K562 (cell line): ENCODE measurements around the gene GPC2. TPM values are rescaled to one million over a fixed set of nuclear protein-coding genes. Genes with fewer than 3 reads are reported as not detected.

Experiments used
- ATF3 ChIP-seq, 2 experiments: fragments of 450-650 bp in 1 of 2; sonication (generic) in 1 of 2; formaldehyde crosslinking in 1 of 2; IDR thresholded peaks in 1 of 2; conservative IDR thresholded peaks in 1 of 2; 2 replicates each; pipeline versions ENCODE4 v1.6.1 to v1.8.1; 2016 to 2023; ENCODE audit warnings: mild to moderate bottlenecking in 2 of 2, moderate library complexity in 2 of 2, inconsistent platforms in 1 of 2, missing genetic modification reagents in 1 of 2
- ATF7 ChIP-seq: fragments of 450-650 bp; IDR thresholded peaks from 2 replicates; pipeline ENCODE4 v1.7.1; 2014; ENCODE audit warnings: mild to moderate bottlenecking, moderate library complexity
- ERF ChIP-seq: fragments of 450-650 bp; formaldehyde crosslinking; IDR thresholded peaks from 2 replicates; pipeline ENCODE4 v1.4.0; 2020; ENCODE audit warnings: mild to moderate bottlenecking, mixed read lengths
- FOXK2 ChIP-seq, 2 experiments: fragments of 450-650 bp; IDR thresholded peaks in 1 of 2; conservative IDR thresholded peaks in 1 of 2; 2 replicates each; pipeline ENCODE4 v1.6.1; 2016; ENCODE audit warnings: low read depth in 2 of 2, mild to moderate bottlenecking in 1 of 2
- GABPB1 ChIP-seq: sonication (generic); formaldehyde crosslinking; IDR thresholded peaks from 2 replicates; pipeline ENCODE4 v1.8.0; 2022; ENCODE audit warnings: mild to moderate bottlenecking, missing genetic modification reagents
- HDAC2 ChIP-seq: fragments of 450-650 bp; IDR thresholded peaks from 2 replicates; pipeline ENCODE4 v1.6.1; 2016; ENCODE audit warnings: mild to moderate bottlenecking
- KDM1A ChIP-seq, 2 experiments: fragments of 450-650 bp; IDR thresholded peaks; 2 replicates each; pipeline ENCODE4 v1.6.1; 2016; ENCODE audit warnings: mild to moderate bottlenecking in 2 of 2
- MTA2 ChIP-seq: fragments of 450-650 bp; IDR thresholded peaks from 2 replicates; pipeline ENCODE4 v1.6.1; 2016; ENCODE audit warnings: low read depth
- POLR2A ChIP-seq: fragments of 450-650 bp; conservative IDR thresholded peaks from 2 replicates; pipeline ENCODE4 v1.6.1; 2016
- POLR2AphosphoS5 ChIP-seq: IDR thresholded peaks from 2 replicates; pipeline ENCODE4 v1.6.1; 2011; ENCODE audit warnings: mild to moderate bottlenecking, low read depth, low read length, moderate library complexity; ENCODE audit not compliant: control insufficient read depth, insufficient read depth
- RBM39 ChIP-seq: fragments of 200-400 bp; formaldehyde crosslinking; optimal IDR thresholded peaks from 2 replicates; pipeline ENCODE3; 2018; ENCODE audit warnings: low read depth, low read length
- RUNX1 ChIP-seq: sonication (generic); IDR thresholded peaks from 2 replicates; pipeline ENCODE4 v1.6.1; 2016; ENCODE audit warnings: antibody characterized with exemption, low read depth
- SP1 ChIP-seq: sonication (generic); formaldehyde crosslinking; IDR thresholded peaks from 2 replicates; pipeline ENCODE4 v1.8.1; 2022; ENCODE audit warnings: mild to moderate bottlenecking, missing genetic modification reagents
- TAF15 ChIP-seq: fragments of 200-400 bp; formaldehyde crosslinking; IDR thresholded peaks from 2 replicates; pipeline ENCODE4 v1.6.1; 2017; ENCODE audit warnings: mild to moderate bottlenecking, low read depth, low read length, moderate library complexity
- TARDBP ChIP-seq: fragments of 450-650 bp; IDR thresholded peaks from 2 replicates; pipeline ENCODE4 v1.6.1; 2016
- TBL1XR1 ChIP-seq, 2 experiments: IDR thresholded peaks; 2 replicates each; pipeline ENCODE4 v1.6.1; 2012; ENCODE audit warnings: improper control_type of control experiment in 2 of 2, low read length in 2 of 2, mild to moderate bottlenecking in 1 of 2
- TFE3 ChIP-seq: fragments of 450-650 bp; formaldehyde crosslinking; IDR thresholded peaks from 2 replicates; pipeline ENCODE4 v1.4.0; 2020; ENCODE audit warnings: mild to moderate bottlenecking, mixed read lengths
- ZNF134 ChIP-seq: fragments of 250-450 bp; sonication (Bioruptor Pico); conservative IDR thresholded peaks from 2 replicates; pipeline ENCODE4 v1.4.0; 2020
- ZNF263 ChIP-seq: sonication (generic); formaldehyde crosslinking; IDR thresholded peaks from 2 replicates; pipeline ENCODE4 v1.8.0; 2022; ENCODE audit warnings: mild to moderate bottlenecking, missing genetic modification reagents, borderline replicate concordance
- ZNF639 ChIP-seq, 2 experiments: fragments of 200-800 bp in 1 of 2; sonication (Bioruptor generic) in 1 of 2; sonication (generic) in 1 of 2; formaldehyde crosslinking in 1 of 2; IDR thresholded peaks in 1 of 2; conservative IDR thresholded peaks in 1 of 2; 2 replicates each; pipeline versions ENCODE4 v1.5.0 to v1.6.1; 2016 to 2020; ENCODE audit warnings: missing compliant biosample characterization in 1 of 2, missing genetic modification characterization in 1 of 2, missing genetic modification reagents in 1 of 2
- ZNF699 ChIP-seq: fragments of 250-450 bp; sonication (Bioruptor Pico); IDR thresholded peaks from 2 replicates; pipeline ENCODE4 v1.8.0; 2021; ENCODE audit warnings: mild to moderate bottlenecking, moderate library complexity; ENCODE audit not compliant: insufficient replicate concordance
- ZNF740 ChIP-seq, 3 experiments: fragments of 200-800 bp in 1 of 3; sonication (Bioruptor generic) in 1 of 3; sonication (generic) in 1 of 3; formaldehyde crosslinking in 1 of 3; IDR thresholded peaks; 2 replicates each; pipeline versions ENCODE4 v1.6.1 to v1.8.0; 2016 to 2022; ENCODE audit warnings: mild to moderate bottlenecking in 2 of 3, missing compliant biosample characterization in 2 of 3, missing genetic modification characterization in 2 of 3, missing genetic modification reagents in 1 of 3
- polyA plus RNA-seq, 8 experiments: library from polyadenylated mRNA; depleted of rRNA in 4 of 8; stranded (reverse) in 5 of 8; unstranded in 3 of 8; fragments of >200 nt; fragmentation: Nextera tagmentation in 2 of 8; fragmentation: Illumina TruSeq in 1 of 8; extraction: Ambion mirVana in 2 of 8; extraction: Trizol in 1 of 8; gene quantifications; 2 replicates each; pipeline versions ENCODE4 v1.2.1 to v1.2.3, GENCODE V29; 2011 to 2014; ENCODE audit warnings: inconsistent platforms in 1 of 8, missing spikeins in 1 of 8
- total RNA-seq, 7 experiments: library from RNA; depleted of rRNA in 6 of 7; stranded (reverse); fragments of >200 nt in 6 of 7; fragmentation: Illumina TruSeq in 2 of 7; extraction: Trizol in 2 of 7; gene quantifications; 2 replicates each; pipeline versions ENCODE4 v1.2.1 to v1.2.3, GENCODE V29; 2011 to 2021; ENCODE audit warnings: low replicate concordance in 1 of 7

GPC2 gene
- total and polyA plus RNA-seq, 9 of the 15 experiments (the other 6 are each of a cell fraction or from before 2014, with no cell fraction given), result 0.06 to 7.7 (median 1.4) TPM; not detected in 1

GRCh38 chr7:100157334-100158228 is 19.6 kb downstream of the GPC2 start (continued):
- 0 out of 2 replicates have a peak, but pooled peaks have one; percentile 27 for TF ChIP-seq RUNX1
- TF ChIP-seq HDAC2, result no peak; the same call in 1 of the 2 replicates
- TF ChIP-seq TARDBP, result 0 out of 2 replicates have a peak, but pooled peaks have one; percentile 73
- peak; percentile 96 for TF ChIP-seq ATF7
- TF ChIP-seq ZNF134 (CRISPR knock-in tag), result no peak
- TF ChIP-seq ZNF699 (CRISPR knock-in tag), result no peak
- no peak for TF ChIP-seq TFE3 (CRISPR knock-in tag)
- TF ChIP-seq ZNF639 (CRISPR knock-in tag; conservative IDR thresholded peaks at IDR 0.05 in 1 of 2, IDR thresholded peaks at IDR 0.05 in 1 of 2), result no peak
- no peak for TF ChIP-seq ERF (CRISPR knock-in tag)
- 0 out of 2 replicates have a peak, but pooled peaks have one; percentile 45 for TF ChIP-seq GABPB1 (CRISPR knock-in tag)
- peak in 1 of 2 experiments; percentile 20; a peak in 1 of 4 replicates for TF ChIP-seq TBL1XR1 (IDR thresholded peaks at IDR 0.05; ENCODE audit: low read length in 2 of 2)
- no peak for TF ChIP-seq TAF15
- peak; percentile 36; the same call in 1 of the 2 replicates for TF ChIP-seq POLR2AphosphoS5
- TF ChIP-seq RBM39, result peak; percentile 30
- no peak for TF ChIP-seq MTA2
- 0 out of 2 replicates have a peak, but pooled peaks have one; percentile 19 for TF ChIP-seq ZNF263
- peak; percentile 97 for TF ChIP-seq ATF3 (IDR thresholded peaks at IDR 0.05)
- no peak for TF ChIP-seq ATF3 (CRISPR knock-in tag; conservative IDR thresholded peaks at IDR 0.05)
- TF ChIP-seq SP1 (CRISPR knock-in tag), result no peak
- TF ChIP-seq FOXK2 (conservative IDR thresholded peaks at IDR 0.05 in 1 of 2, IDR thresholded peaks at IDR 0.05 in 1 of 2; ENCODE audit: low read depth in 2 of 2), result peak; percentile 13 to 21; a peak in 2 of 4 replicates
- TF ChIP-seq KDM1A (IDR thresholded peaks at IDR 0.05), result 0 out of 4 replicates have a peak, but pooled peaks of 1 of the 2 experiments have one; percentile 31
- peak; percentile 65; the same call in 1 of the 2 replicates for TF ChIP-seq ZNF740 (CRISPR knock-in tag; IDR thresholded peaks at IDR 0.05)
- TF ChIP-seq ZNF740 (tag; IDR thresholded peaks at IDR 0.05), result no peak
- TF ChIP-seq POLR2A, result peak; percentile 38; the same call in 1 of the 2 replicates
